IMR-90 (cell line): ENCODE results near the gene ANKRD11. TPM values are rescaled to one million over a fixed set of nuclear protein-coding genes. Genes with fewer than 3 reads are reported as not detected.
A peak's percentile ranks its signal among the peaks of the same experiment; 100 is the strongest.

ENCODE experiments used
- ATAC-seq: fragments of 200-7000 bp; cut with Tn5 transposase; 2 replicates; pipeline ENCODE4 v1.9.1; 2020; ENCODE audit warnings: low read depth, mild to moderate bottlenecking, moderate library complexity
- BruUV-seq: library from RNA; stranded (reverse); fragments of 400-500 nt; replicated peaks from 2 replicates; lab custom pipeline; 2021; lab: Mats Ljungman, UMichigan
- CTCF ChIA-PET: fragments of 300-600 bp; formaldehyde crosslinking; extraction: SDS; loops from one replicate; lab custom pipeline; 2021; ENCODE audit warnings: antibody characterized with exemption; lab: Yijun Ruan, JAX
- POLR2A ChIA-PET: fragments of 300-600 bp; sonication (Branson Sonifier 250); formaldehyde crosslinking; loops from one replicate; lab custom pipeline; 2022; ENCODE audit warnings: antibody characterized with exemption; ENCODE audit not compliant: unreplicated experiment; lab: Charles Lee
- DNase-seq: peaks from one replicate; pipeline ENCODE4 v3.0.0; 2013
- H2AFZ ChIP-seq: replicated peaks from 2 replicates; pipeline ENCODE3; 2013; ENCODE audit warnings: low read length, mild to moderate bottlenecking; ENCODE audit not compliant: poor library complexity
- H2AK5ac ChIP-seq: 2 replicates; pipeline ENCODE4 v1.6.1; 2013; ENCODE audit warnings: low read depth, low read length, inconsistent platforms
- H2AK9ac ChIP-seq: replicated peaks from 2 replicates; pipeline ENCODE3; 2013; ENCODE audit warnings: mild to moderate bottlenecking, low read depth, low read length, moderate library complexity; ENCODE audit not compliant: poor library complexity
- H2BK120ac ChIP-seq: 2 replicates; pipeline ENCODE4 v1.6.1; 2013; ENCODE audit warnings: low read depth, low read length, inconsistent platforms
- H2BK15ac ChIP-seq: 3 replicates; pipeline ENCODE4 v1.6.1; 2013; ENCODE audit warnings: low read depth, low read length, inconsistent platforms
- H2BK20ac ChIP-seq: 2 replicates; pipeline ENCODE4 v1.6.1; 2013; ENCODE audit warnings: low read depth, mild to moderate bottlenecking, inconsistent platforms, low read length, moderate library complexity
- H2BK5ac ChIP-seq: 2 replicates; pipeline ENCODE4 v1.6.1; 2013; ENCODE audit warnings: mild to moderate bottlenecking, low read depth, low read length, inconsistent platforms; ENCODE audit not compliant: poor library complexity, severe bottlenecking
- H3K14ac ChIP-seq: replicated peaks from 2 replicates; pipeline ENCODE4 v1.6.1; 2013; ENCODE audit warnings: low read depth, low read length, inconsistent platforms
- H3K18ac ChIP-seq: 2 replicates; pipeline ENCODE4 v1.6.1; 2013; ENCODE audit warnings: low read depth, low read length, control low read depth
- H3K23ac ChIP-seq: 2 replicates; pipeline ENCODE4 v1.6.1; 2013; ENCODE audit warnings: low read depth, low read length, inconsistent platforms
- H3K27ac ChIP-seq: 2 replicates; pipeline ENCODE4 v1.5.1; 2013; ENCODE audit warnings: mild to moderate bottlenecking, control low read depth, low read length; ENCODE audit not compliant: insufficient read depth
- H3K27me3 ChIP-seq: 2 replicates; pipeline ENCODE4 v1.6.1; 2013; ENCODE audit warnings: low read length; ENCODE audit not compliant: control insufficient read depth, insufficient read depth
- H3K36me3 ChIP-seq: 2 replicates; pipeline ENCODE4 v1.6.1; 2013; ENCODE audit warnings: low read length, mixed read lengths; ENCODE audit not compliant: control insufficient read depth, insufficient read depth
- H3K4ac ChIP-seq: 2 replicates; pipeline ENCODE4 v1.6.1; 2013; ENCODE audit warnings: low read depth, low read length, inconsistent platforms
- H3K4me1 ChIP-seq: 2 replicates; pipeline ENCODE4 v1.6.1; 2013; ENCODE audit warnings: low read length, mixed read lengths; ENCODE audit not compliant: control insufficient read depth, insufficient read depth
- H3K4me2 ChIP-seq: 2 replicates; pipeline ENCODE4 v1.6.1; 2013; ENCODE audit warnings: low read depth, mild to moderate bottlenecking, control low read depth, low read length, moderate library complexity
- H3K4me3 ChIP-seq: 2 replicates; pipeline ENCODE4 v1.5.1; 2013; ENCODE audit warnings: low read depth, mild to moderate bottlenecking, control low read depth, low read length, moderate library complexity; ENCODE audit not compliant: insufficient read depth
- H3K56ac ChIP-seq: 2 replicates; pipeline ENCODE4 v1.6.1; 2013; ENCODE audit warnings: low read length, inconsistent platforms; ENCODE audit not compliant: insufficient read depth; ENCODE audit errors: extremely low read depth
- H3K79me1 ChIP-seq, 2 experiments: 2 replicates each; pipeline ENCODE4 v1.6.1; 2013; ENCODE audit warnings: low read length in 2 of 2, inconsistent platforms in 1 of 2, low read depth in 1 of 2
- H3K9ac ChIP-seq: 2 replicates; pipeline ENCODE4 v1.6.1; 2013; ENCODE audit warnings: low read depth, low read length, control low read depth
- H3K9me1 ChIP-seq: 2 replicates; pipeline ENCODE4 v1.6.1; 2013; ENCODE audit warnings: low read length, inconsistent platforms; ENCODE audit not compliant: insufficient read depth
- H3K9me3 ChIP-seq: 2 replicates; pipeline ENCODE4 v1.6.1; 2013; ENCODE audit warnings: low read length; ENCODE audit not compliant: control insufficient read depth, insufficient read depth
- H4K20me1 ChIP-seq: 2 replicates; pipeline ENCODE4 v1.6.1; 2013; ENCODE audit warnings: low read length, inconsistent platforms; ENCODE audit not compliant: insufficient read depth
- H4K5ac ChIP-seq: 2 replicates; pipeline ENCODE4 v1.6.1; 2013; ENCODE audit warnings: mild to moderate bottlenecking, low read depth, low read length, control low read depth
- H4K8ac ChIP-seq, 2 experiments: 2 replicates each; pipeline ENCODE4 v1.6.1; 2013; ENCODE audit warnings: low read depth in 2 of 2, low read length in 2 of 2, control low read depth in 1 of 2, inconsistent platforms in 1 of 2
- H4K91ac ChIP-seq: 2 replicates; pipeline ENCODE4 v1.6.1; 2013; ENCODE audit warnings: low read depth, low read length, inconsistent platforms; ENCODE audit not compliant: insufficient read depth
- BHLHE40 ChIP-seq: fragments of 150-350 bp; IDR thresholded peaks from 2 replicates; pipeline ENCODE4 v1.6.1; 2016; ENCODE audit warnings: mild to moderate bottlenecking, low read depth, low read length
- CTCF ChIP-seq: conservative IDR thresholded peaks from 2 replicates; pipeline ENCODE4 v1.5.1; 2012; ENCODE audit warnings: mild to moderate bottlenecking, low read depth, low read length, improper control_type of control experiment
- NFE2L2 ChIP-seq: fragments of 150-350 bp; IDR thresholded peaks from 2 replicates; pipeline ENCODE4 v1.6.1; 2016; ENCODE audit warnings: low read depth, mild to moderate bottlenecking, low read length
- RAD21 ChIP-seq: IDR thresholded peaks from 2 replicates; pipeline ENCODE4 v1.6.1; 2012; ENCODE audit warnings: low read length, improper control_type of control experiment
- RFX5 ChIP-seq: IDR thresholded peaks from 2 replicates; pipeline ENCODE4 v1.8.0; 2012; ENCODE audit warnings: low read depth, mild to moderate bottlenecking, low read length, moderate library complexity
- USF2 ChIP-seq: fragments of 150-350 bp; IDR thresholded peaks from 2 replicates; pipeline ENCODE4 v1.6.1; 2017; ENCODE audit warnings: mild to moderate bottlenecking, antibody characterized with exemption, low read length, low read depth
- WGBS, 2 experiments: methylation state at CpG; one replicate each; pipeline versions ENCODE4 v1.1.5 to v1.1.7; 2013; ENCODE audit warnings: missing lambda C conversion rate in 2 of 2; ENCODE audit not compliant: insufficient read length in 1 of 2; ENCODE audit errors: extremely low coverage in 2 of 2; 5-methylcytosine and 5-hydroxymethylcytosine counted together
- dilution Hi-C: fragments of 300-500 bp; cut with HindIII; formaldehyde crosslinking; loops from one replicate; pipeline ENCODE4 v1.14.3; 2018; ENCODE audit warnings: low sequenced_read_pairs; ENCODE audit not compliant: unreplicated experiment
- in situ Hi-C: fragments of 300-500 bp; cut with MboI; formaldehyde crosslinking; loops from 3 replicates; pipeline ENCODE4 v1.14.3; 2019; ENCODE audit warnings: low sequenced_read_pairs, inconsistent platforms, mixed read lengths
- intact Hi-C: fragments of 100-400 bp; cut with micrococcal nuclease; formaldehyde crosslinking; loops from 2 replicates; pipeline ENCODE4 v1.10.0; 2022
- polyA plus RNA-seq, 3 experiments: library from polyadenylated mRNA; depleted of rRNA; stranded (reverse); fragments of >200 nt; gene quantifications; 2 replicates each; pipeline ENCODE4 v1.2.3, GENCODE V29; 2012; ENCODE audit warnings: low replicate concordance in 1 of 3
- total RNA-seq: library from RNA; depleted of rRNA; stranded (reverse); fragments of >200 nt; gene quantifications from 2 replicates; pipeline ENCODE4 v1.2.3, GENCODE V29; 2012

Gene ANKRD11
- total and polyA plus RNA-seq, 2 of the 4 experiments (the other 2 are of a cell fraction): 46.8 to 71.9 TPM

- peaks cover 74% of the 10 kb centered on the region for H4K20me1 ChIP-seq
- H3K4ac ChIP-seq: peak overlapping the region; percentile 5; the same call in 1 of the 2 replicates
- H3K36me3 ChIP-seq: peaks cover 28% of the 10 kb centered on the region
- in situ Hi-C loops (no loop called here), intact Hi-C loops (no loop called here), dilution Hi-C loops (no loop called here)
- H2BK20ac ChIP-seq: no peak overlapping the region
- H4K5ac ChIP-seq: no peak overlapping the region
- no peak overlapping the region for H3K9ac ChIP-seq
- DNase-seq (no peak), ATAC-seq (no peak)
- H3K79me1 ChIP-seq: peaks cover 27 to 76% of the 10 kb centered on the region in 2 experiments
- H3K27me3 ChIP-seq: no peaks in the 10 kb centered on the region
- H3K18ac ChIP-seq: no peak overlapping the region
- no peak overlapping the region for H4K8ac ChIP-seq
- ChIA-PET POLR2A (no interaction called here), CTCF (no interaction called here)
- peaks cover 42% of the 10 kb centered on the region for H3K9me1 ChIP-seq
- H2BK5ac ChIP-seq: no peak overlapping the region
- H2BK120ac ChIP-seq: no peak overlapping the region
- H3K4me3 ChIP-seq: no peak overlapping the region
- no peak overlapping the region for H3K56ac ChIP-seq
- no peak overlapping the region for H3K4me2 ChIP-seq
- no peak overlapping the region for H2BK15ac ChIP-seq
- no peak for TF ChIP-seq BHLHE40
- no peak for TF ChIP-seq USF2
- TF ChIP-seq CTCF: no peak
- no peak for TF ChIP-seq NFE2L2
- no peak for TF ChIP-seq RAD21
- TF ChIP-seq RFX5: no peak
- H2AFZ ChIP-seq: no peak overlapping the region
- peaks cover 18% of the 10 kb centered on the region for H3K4me1 ChIP-seq
- H4K91ac ChIP-seq: no peak overlapping the region
- no TSS peak for BruUV-seq
- no peak overlapping the region for H2AK9ac ChIP-seq
- H3K9me3 ChIP-seq: 0 out of 2 replicates have a peak, but pooled peaks cover 2% of the 10 kb centered on the region
- peak overlapping the region; percentile 23; the same call in 1 of the 2 replicates for H2AK5ac ChIP-seq
- H3K27ac ChIP-seq: no peak overlapping the region
- WGBS, 2 experiments: 94% methylated on average over 14 of the region's 16 CpGs; no CpG with 5 or more reads in 1 of the 2 experiments
- no peak overlapping the region for H3K14ac ChIP-seq
- no peak overlapping the region for H3K23ac ChIP-seq
These were observed 186.0 kb downstream of the ANKRD11 start for GRCh38 chr16:89304181-89304851.
